SH-SY5Y (cell line): Measurements from ENCODE around the gene COPS8.

Source experiments
- GATA2 ChIP-seq: IDR thresholded peaks from 2 replicates; pipeline ENCODE4 v1.6.1; 2011; ENCODE audit warnings: mild to moderate bottlenecking, low read depth, low read length
- GATA3 ChIP-seq: IDR thresholded peaks from 2 replicates; pipeline ENCODE4 v1.6.1; 2011; ENCODE audit warnings: low read depth, mild to moderate bottlenecking, low read length, moderate library complexity

DNA sequence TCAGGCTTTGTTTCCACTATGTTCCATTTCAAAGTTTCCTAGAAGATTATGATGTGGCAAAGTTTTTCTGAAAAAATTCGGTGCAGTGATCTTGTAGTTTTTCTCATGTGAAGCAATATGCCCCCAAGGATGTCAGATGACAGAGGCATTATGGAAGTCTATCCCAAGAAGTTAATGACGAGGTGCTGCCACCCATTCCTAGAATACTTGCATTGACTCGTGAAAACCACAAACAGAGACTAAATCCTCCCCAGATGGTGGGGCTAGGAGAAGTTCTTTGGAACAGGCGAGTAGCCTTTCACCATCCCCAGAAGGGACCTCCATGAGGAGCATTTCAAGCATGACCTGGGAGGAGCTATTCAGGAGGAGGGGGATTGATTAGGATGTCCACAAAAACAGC is 40.2 kb upstream of the COPS8 start:
- TF ChIP-seq GATA3: no peak
- TF ChIP-seq GATA2: no peak
